Measurements from ENCODE around the gene MRE11.

DNA sequence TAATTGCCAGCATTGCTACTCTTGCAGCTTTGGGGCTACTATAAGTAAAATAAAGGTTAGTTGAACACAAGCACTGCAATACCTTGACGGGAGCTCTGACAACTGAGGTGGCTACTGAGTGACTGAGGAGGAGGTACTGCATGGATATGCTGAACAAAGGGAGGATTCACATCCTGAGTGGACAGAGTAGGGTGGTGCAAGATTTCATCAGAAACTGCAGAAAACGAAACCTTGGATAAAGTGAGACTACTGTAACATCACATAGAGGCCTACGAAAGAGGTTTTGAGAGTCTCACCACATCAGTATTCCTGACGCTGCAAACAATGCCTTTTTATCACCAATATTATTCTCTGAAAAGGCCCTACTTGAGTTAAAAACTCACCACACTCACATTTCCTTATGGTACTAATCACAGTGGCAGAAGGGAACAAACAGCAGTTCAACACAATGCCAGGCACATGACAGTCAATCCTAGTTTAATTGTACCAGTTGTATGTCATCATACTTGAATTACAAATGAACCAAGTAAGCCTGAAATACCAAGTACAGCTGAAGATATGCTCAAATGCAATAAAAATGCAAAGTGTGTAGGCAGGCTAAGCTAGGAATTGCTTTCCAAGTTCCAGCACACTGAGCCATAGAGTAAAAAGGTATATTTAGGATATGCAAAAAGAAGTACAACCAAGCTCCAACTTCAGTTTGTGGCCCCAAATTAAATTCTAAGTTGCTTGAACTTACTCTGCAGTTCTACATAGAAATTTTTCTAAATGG is 88.4 kb downstream of the MRE11 start:
- TF ChIP-seq, protein P1, sequence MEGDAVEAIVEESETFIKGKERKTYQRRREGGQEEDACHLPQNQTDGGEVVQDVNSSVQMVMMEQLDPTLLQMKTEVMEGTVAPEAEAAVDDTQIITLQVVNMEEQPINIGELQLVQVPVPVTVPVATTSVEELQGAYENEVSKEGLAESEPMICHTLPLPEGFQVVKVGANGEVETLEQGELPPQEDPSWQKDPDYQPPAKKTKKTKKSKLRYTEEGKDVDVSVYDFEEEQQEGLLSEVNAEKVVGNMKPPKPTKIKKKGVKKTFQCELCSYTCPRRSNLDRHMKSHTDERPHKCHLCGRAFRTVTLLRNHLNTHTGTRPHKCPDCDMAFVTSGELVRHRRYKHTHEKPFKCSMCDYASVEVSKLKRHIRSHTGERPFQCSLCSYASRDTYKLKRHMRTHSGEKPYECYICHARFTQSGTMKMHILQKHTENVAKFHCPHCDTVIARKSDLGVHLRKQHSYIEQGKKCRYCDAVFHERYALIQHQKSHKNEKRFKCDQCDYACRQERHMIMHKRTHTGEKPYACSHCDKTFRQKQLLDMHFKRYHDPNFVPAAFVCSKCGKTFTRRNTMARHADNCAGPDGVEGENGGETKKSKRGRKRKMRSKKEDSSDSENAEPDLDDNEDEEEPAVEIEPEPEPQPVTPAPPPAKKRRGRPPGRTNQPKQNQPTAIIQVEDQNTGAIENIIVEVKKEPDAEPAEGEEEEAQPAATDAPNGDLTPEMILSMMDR (IDR thresholded peaks at IDR 0.05): no peak
- TF ChIP-seq POLR2A (IDR thresholded peaks at IDR 0.05): no peak
- TF ChIP-seq POLR2AphosphoS5 (IDR thresholded peaks at IDR 0.05; ENCODE audit: insufficient read depth in 1 of 2, low read depth in 1 of 2): no peak
